Measurements from ENCODE around the gene TNS3.
"Not testable (repeated sequence)": the region's sequence is repeated elsewhere in the genome, so short reads cannot be mapped to it uniquely, and the experiment has no call there.

DNA sequence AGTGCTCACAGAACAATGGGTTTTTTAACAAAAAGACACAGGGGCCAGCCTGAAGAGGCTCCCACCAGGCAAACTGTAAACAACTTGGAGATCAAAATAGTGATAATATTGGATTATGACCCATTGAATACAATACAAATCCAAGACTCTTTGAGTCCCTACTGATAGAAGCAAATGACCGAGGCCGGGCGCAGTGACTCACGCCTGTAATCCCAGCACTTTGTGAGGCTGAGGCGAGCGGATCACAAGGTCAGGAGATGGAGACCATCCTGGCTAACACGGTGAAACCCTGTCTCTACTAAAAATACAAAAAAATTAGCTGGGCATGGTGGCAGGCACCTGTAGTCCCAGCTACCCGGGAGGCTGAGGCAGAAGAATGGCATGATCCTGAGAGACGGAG lies 40.4 kb downstream of the TNS3 start:
- TF ChIP-seq, protein P1, sequence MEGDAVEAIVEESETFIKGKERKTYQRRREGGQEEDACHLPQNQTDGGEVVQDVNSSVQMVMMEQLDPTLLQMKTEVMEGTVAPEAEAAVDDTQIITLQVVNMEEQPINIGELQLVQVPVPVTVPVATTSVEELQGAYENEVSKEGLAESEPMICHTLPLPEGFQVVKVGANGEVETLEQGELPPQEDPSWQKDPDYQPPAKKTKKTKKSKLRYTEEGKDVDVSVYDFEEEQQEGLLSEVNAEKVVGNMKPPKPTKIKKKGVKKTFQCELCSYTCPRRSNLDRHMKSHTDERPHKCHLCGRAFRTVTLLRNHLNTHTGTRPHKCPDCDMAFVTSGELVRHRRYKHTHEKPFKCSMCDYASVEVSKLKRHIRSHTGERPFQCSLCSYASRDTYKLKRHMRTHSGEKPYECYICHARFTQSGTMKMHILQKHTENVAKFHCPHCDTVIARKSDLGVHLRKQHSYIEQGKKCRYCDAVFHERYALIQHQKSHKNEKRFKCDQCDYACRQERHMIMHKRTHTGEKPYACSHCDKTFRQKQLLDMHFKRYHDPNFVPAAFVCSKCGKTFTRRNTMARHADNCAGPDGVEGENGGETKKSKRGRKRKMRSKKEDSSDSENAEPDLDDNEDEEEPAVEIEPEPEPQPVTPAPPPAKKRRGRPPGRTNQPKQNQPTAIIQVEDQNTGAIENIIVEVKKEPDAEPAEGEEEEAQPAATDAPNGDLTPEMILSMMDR (IDR thresholded peaks at IDR 0.05; ENCODE audit: low read depth, low read length, poor library complexity, severe bottlenecking) = not testable (repeated sequence)
- TF ChIP-seq EZH2phosphoT487 (IDR thresholded peaks at IDR 0.05; ENCODE audit: borderline replicate concordance, low read length) = not testable (repeated sequence)

Data from DOHH2 (cell line).